Muscle layer of duodenum (tissue), 2 donors: Measurements from ENCODE around the gene HOXD13.

Source experiments
- H3K27ac ChIP-seq: one replicate; pipeline ENCODE4 v1.7.0; 2013; ENCODE audit warnings: mild to moderate bottlenecking, low read length
- H3K27me3 ChIP-seq: one replicate; pipeline ENCODE4 v1.7.0; 2013; ENCODE audit warnings: low read depth, mild to moderate bottlenecking, control low read depth, low read length
- H3K36me3 ChIP-seq, 2 donors: one replicate each; pipeline ENCODE4 v1.7.0; 2013; ENCODE audit warnings: low read length in 2 of 2, control low read depth in 1 of 2, mild to moderate bottlenecking in 1 of 2; ENCODE audit not compliant: insufficient read depth in 2 of 2, control insufficient read depth in 1 of 2
- H3K4me1 ChIP-seq, 2 donors: one replicate each; pipeline ENCODE4 v1.7.0; 2013; ENCODE audit warnings: low read length in 2 of 2, mild to moderate bottlenecking in 2 of 2, control low read depth in 1 of 2, moderate library complexity in 1 of 2; ENCODE audit not compliant: insufficient read depth in 2 of 2, control insufficient read depth in 1 of 2
- H3K4me3 ChIP-seq, 2 donors: one replicate each; pipeline ENCODE4 v1.7.0; 2013; ENCODE audit warnings: low read length in 2 of 2, low read depth in 1 of 2, mild to moderate bottlenecking in 1 of 2
- H3K9me3 ChIP-seq, 2 donors: one replicate each; pipeline ENCODE4 v1.7.0; 2013; ENCODE audit warnings: low read length in 2 of 2, control low read depth in 1 of 2, mild to moderate bottlenecking in 1 of 2; ENCODE audit not compliant: control insufficient read depth in 1 of 2
- donor health status: healthy.

HOXD13 gene

GRCh38 chr2:176092270-176093144, at the start of gene HOXD13:
HOXD13 (plus strand) TSS chr2:176092721; CDS start chr2:176092891, 170 bp downstream.
- no peak within 1 kb of the TSS for H3K27ac ChIP-seq
- H3K36me3 ChIP-seq: no peaks in the 10 kb centered on the region
- peak within 1 kb of the TSS in 1 of 2 donors; percentile 57 for H3K4me3 ChIP-seq
- peaks cover 11 to 41% of the 10 kb centered on the region in 2 donors for H3K4me1 ChIP-seq
- H3K27me3 ChIP-seq: peaks cover 93% of the 10 kb centered on the region
- H3K9me3 ChIP-seq: peaks cover 0 to 8% of the 10 kb centered on the region in 2 donors

- H3K27ac ChIP-seq: no peak overlapping the region
- H3K4me3 ChIP-seq: no peak overlapping the region
- H3K4me1 ChIP-seq: no peaks in the 10 kb centered on the region
- H3K27me3 ChIP-seq: no peaks in the 10 kb centered on the region
- no peaks in the 10 kb centered on the region for H3K36me3 ChIP-seq
- no peaks in the 10 kb centered on the region for H3K9me3 ChIP-seq
These were observed 36.1 kb upstream of the HOXD13 start for GRCh38 chr2:176056406-176056805.

DNA sequence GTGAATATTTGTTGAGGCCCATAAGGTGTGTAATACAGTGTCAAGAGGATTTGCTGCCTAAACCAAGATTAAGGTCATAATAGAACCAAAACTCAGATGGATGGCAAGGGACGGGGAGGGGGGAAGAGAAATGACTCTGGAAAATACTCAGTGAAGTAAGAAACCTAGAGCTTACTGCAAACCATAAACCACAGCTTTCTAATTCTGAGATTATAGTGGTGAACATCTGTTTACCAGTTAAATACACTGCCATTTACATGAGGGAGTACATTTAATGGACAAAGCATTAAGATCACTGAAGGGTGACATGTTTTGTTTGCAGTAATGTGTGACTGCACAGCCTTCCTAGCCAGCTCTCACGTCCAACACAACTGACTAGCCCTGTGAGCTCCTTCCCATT, 28.6 kb upstream of the HOXD13 start:
- H3K4me1 ChIP-seq: peaks cover 0 to 23% of the 10 kb centered on the region in 2 donors
- peaks cover 35% of the 10 kb centered on the region for H3K27me3 ChIP-seq
- no peaks in the 10 kb centered on the region for H3K9me3 ChIP-seq
- no peak overlapping the region for H3K4me3 ChIP-seq
- H3K27ac ChIP-seq: no peak overlapping the region
- H3K36me3 ChIP-seq: no peaks in the 10 kb centered on the region

DNA sequence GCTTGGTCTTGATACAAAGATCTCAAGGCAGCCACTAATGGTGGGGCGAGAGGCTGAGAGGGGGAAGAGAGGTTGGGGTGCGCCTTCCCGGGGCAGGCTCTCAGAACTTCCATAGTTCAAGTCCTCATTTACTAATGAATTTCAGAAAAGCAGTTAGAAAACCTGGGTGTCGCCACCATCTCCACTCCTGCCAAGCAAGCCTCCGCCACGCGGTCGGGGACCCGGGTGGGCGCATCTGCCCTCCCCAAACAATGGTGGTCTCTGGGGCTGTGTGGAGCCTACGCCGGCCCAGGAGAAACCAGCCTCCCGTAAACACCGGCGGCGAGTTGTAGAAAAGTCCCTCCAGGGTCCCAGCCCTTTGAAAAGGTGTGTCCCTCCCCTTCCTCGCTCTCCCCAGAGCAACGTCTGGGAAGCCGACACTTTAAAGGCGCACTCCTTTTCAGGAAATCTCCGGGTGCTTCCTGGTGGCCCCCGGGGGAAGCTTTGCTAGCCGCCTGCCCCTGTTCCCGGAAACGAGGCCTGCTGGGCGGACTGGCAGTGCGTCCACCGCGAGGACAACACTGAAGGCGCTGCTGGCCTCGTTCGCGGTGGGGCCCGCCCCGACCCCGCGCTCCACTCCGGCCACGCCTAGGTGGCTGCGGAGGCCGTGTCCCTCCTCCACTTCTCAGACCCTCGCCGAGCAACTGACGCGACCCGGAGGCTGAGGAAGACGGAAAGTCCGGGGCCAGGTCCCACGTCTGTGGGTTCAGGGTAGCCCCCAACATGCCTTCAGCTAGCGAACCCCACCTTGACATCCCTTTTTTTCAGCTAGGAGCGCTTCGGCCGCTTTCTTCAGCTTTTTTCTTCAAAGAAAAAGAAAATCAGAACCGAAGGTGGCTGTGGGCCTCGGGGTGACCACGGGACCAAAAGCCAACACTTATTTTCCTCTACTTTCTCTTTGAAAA, 25.6 kb upstream of the HOXD13 start:
- Histone ChIP-seq H3K36me3 (no peaks in the 10 kb centered on the region), H3K4me3 (peak overlapping the region; percentile 48 to 57), H3K27ac (no peak overlapping the region), H3K4me1 (peaks cover 0 to 28% of the 10 kb centered on the region in 2 donors), H3K27me3 (peaks cover 59% of the 10 kb centered on the region), H3K9me3 (no peaks in the 10 kb centered on the region)

DNA sequence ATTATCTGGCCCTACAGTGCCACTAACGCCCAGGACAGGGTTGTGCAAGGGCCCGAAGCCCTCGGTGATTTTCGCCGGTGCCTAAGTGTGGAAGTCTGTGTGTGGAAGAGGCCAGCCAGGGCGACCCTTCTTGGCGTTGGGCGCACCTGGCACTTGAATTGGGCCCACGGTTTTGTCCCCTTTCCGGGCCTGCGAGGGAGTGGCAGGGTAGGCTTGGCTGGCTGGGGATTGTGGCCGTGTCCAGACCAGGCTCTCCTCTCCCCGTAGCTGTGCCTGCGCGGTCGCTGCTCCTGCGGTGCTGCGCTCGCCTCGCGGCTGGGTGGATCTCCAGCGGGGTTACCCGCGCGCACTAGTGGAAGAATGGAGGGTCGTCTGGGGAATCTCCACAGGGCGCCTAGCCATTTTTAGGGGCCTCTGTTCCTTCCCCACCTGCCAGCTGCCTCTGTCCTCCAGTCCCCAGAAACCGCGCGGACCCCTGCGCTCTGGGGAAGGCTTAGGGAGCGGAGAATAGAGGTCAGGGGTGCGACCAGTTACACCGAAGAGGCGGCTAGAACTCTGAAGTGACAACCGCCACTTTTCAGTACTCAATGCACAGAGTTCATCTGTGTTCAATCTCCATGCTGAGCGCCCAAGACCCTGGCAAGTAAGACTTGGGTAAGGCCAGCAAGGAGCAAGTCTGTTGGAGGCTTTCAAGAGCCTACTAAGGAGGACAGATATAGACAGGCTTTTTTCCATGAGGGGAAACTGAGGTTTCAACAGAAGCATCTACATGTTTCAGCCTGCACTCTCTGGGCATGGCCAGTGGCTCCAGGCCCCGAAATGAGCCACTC, 24.7 kb upstream of the HOXD13 start:
- Histone ChIP-seq H3K27ac (no peak overlapping the region), H3K27me3 (peaks cover 64% of the 10 kb centered on the region), H3K36me3 (no peaks in the 10 kb centered on the region), H3K4me1 (peaks cover 0 to 30% of the 10 kb centered on the region in 2 donors), H3K4me3 (peak overlapping the region; percentile 48 to 57), H3K9me3 (no peaks in the 10 kb centered on the region)

- Histone ChIP-seq H3K4me1 (peaks cover 0 to 35% of the 10 kb centered on the region in 2 donors), H3K27ac (no peak overlapping the region), H3K9me3 (no peaks in the 10 kb centered on the region), H3K36me3 (no peaks in the 10 kb centered on the region), H3K4me3 (peak overlapping the region in 1 of 2 donors; percentile 48), H3K27me3 (peaks cover 70% of the 10 kb centered on the region)
These were observed 24.1 kb upstream of the HOXD13 start for GRCh38 chr2:176068419-176068832.

- Histone ChIP-seq H3K4me3 (no peak overlapping the region), H3K4me1 (peaks cover 0 to 35% of the 10 kb centered on the region in 2 donors), H3K27me3 (peaks cover 90% of the 10 kb centered on the region), H3K27ac (no peak overlapping the region), H3K36me3 (no peaks in the 10 kb centered on the region), H3K9me3 (no peaks in the 10 kb centered on the region)
These were observed 20.9 kb upstream of the HOXD13 start for GRCh38 chr2:176071330-176072291.

- no peaks in the 10 kb centered on the region for H3K36me3 ChIP-seq
- peaks cover 88% of the 10 kb centered on the region for H3K27me3 ChIP-seq
- no peak overlapping the region for H3K27ac ChIP-seq
- H3K9me3 ChIP-seq: no peaks in the 10 kb centered on the region
- H3K4me1 ChIP-seq: peaks cover 0 to 28% of the 10 kb centered on the region in 2 donors
- H3K4me3 ChIP-seq: no peak overlapping the region
These were observed 20.2 kb upstream of the HOXD13 start for GRCh38 chr2:176072292-176072669.

DNA sequence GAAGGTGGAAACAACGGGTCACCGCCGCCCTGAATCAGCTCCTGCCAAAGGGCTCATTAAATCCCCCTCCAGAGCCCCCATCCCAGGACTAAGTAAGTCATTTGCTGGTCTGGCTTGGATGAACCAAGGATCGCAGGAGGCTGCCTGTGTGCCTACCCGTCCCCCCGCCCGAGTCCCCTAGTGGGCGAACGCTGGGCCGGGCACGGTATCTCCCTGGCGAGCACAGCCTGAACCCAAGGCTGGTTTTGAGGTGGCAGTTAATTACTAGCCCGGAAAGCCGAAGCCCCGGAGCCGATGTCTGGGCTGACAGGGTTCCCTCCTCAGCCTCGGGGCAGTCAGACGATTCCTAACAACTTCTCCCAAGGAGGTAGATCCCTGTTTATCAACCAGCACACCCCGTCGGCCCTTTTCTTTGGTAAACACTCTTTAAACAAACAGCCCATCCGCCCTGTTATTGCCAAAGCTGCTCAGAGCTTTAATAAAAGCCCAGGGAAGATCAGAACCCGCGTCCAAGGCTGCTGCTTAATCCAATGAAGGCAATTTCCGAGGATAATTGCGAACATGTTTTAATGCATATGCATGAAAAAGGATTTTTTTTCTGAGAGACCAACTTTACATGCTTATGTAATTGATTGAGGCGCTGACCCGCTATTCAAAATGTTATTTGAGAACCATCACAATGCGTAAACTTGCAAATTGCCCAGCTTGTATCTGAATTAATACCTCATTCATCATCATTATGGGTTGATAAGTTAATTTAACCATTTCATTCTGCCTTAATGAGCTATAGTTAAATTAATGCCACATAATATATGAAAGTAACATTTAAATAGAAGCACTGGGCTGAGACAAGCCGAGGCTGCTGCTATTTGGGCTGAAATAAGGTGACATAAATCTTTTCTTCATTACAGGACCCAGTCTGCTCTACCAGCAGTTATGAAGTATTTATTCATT, 19.3 kb upstream of the HOXD13 start:
- Histone ChIP-seq H3K4me3 (no peak overlapping the region), H3K27me3 (peaks cover 85% of the 10 kb centered on the region), H3K27ac (no peak overlapping the region), H3K9me3 (no peaks in the 10 kb centered on the region), H3K4me1 (peaks cover 0 to 19% of the 10 kb centered on the region in 2 donors), H3K36me3 (no peaks in the 10 kb centered on the region)
